Transverse colon (tissue), 4 donors: ENCODE measurements around the gene WNT5A. TPM values are rescaled to one million over a fixed set of nuclear protein-coding genes. Genes with fewer than 3 reads are reported as not detected.

ENCODE experiments used
- DNase-seq: peaks from one replicate; pipeline ENCODE4 v3.0.0-alpha.2; 2019
- H3K27ac ChIP-seq, 4 donors: fragments of 200-600 bp; sonication (generic); 2 replicates each; pipeline ENCODE4 v1.5.1; 2016 to 2018; ENCODE audit warnings: inconsistent platforms in 4 of 4
- H3K27me3 ChIP-seq: fragments of 200-600 bp; sonication (generic); 2 replicates; pipeline ENCODE4 v1.5.1; 2017; ENCODE audit warnings: inconsistent platforms
- H3K36me3 ChIP-seq, 4 donors: fragments of 200-600 bp; sonication (generic); 2 replicates each; pipeline ENCODE4 v1.5.1; 2017 to 2019; ENCODE audit warnings: inconsistent platforms in 4 of 4
- H3K4me1 ChIP-seq, 4 donors: fragments of 200-600 bp; sonication (generic); 2 replicates each; pipeline ENCODE4 v1.5.1; 2017 to 2020; ENCODE audit warnings: inconsistent platforms in 4 of 4
- H3K4me3 ChIP-seq, 4 donors: fragments of 200-600 bp; sonication (generic); 1 replicate in 1 of 4; 2 replicates in 3 of 4; pipeline versions ENCODE4 v1.5.1 to v1.6.1; 2017 to 2019; ENCODE audit warnings: inconsistent platforms in 4 of 4
- H3K9me3 ChIP-seq, 2 donors: fragments of 200-600 bp; sonication (generic); 2 replicates each; pipeline ENCODE4 v1.5.1; 2017 to 2019; ENCODE audit warnings: inconsistent platforms in 2 of 2
- EP300 ChIP-seq: sonication (generic); formaldehyde crosslinking; IDR thresholded peaks from one replicate; pipeline ENCODE4 v1.6.1; 2017; ENCODE audit warnings: antibody characterized with exemption, low read depth
- POLR2A ChIP-seq: fragments of 450-650 bp; IDR thresholded peaks from one replicate; pipeline ENCODE4 v1.6.1; 2016; ENCODE audit warnings: antibody characterized with exemption, mild to moderate bottlenecking, moderate library complexity
- POLR2AphosphoS5 ChIP-seq, 3 donors: sonication (generic); formaldehyde crosslinking; IDR thresholded peaks; one replicate each; pipeline ENCODE4 v1.6.1; 2016; ENCODE audit warnings: antibody characterized with exemption in 3 of 3
- WGBS, 2 donors: methylation state at CpG; one replicate each; pipeline ENCODE4 v1.1.5; 2018; ENCODE audit warnings: low coverage in 1 of 2; 5-methylcytosine and 5-hydroxymethylcytosine counted together
- in situ Hi-C, 4 donors: fragments of 200-750 bp; cut with MboI; loops; one replicate each; pipeline versions ENCODE4 v1.15.0 to v1.15.1; 2017; ENCODE audit warnings: low sequenced_read_pairs in 3 of 4, low pct_ligation_motif_present in 1 of 4, low pct_unique_long_range_greater_than_20kb in 1 of 4
- intact Hi-C: fragments of 100-400 bp; cut with DNase I; formaldehyde crosslinking; loops from one replicate; pipeline ENCODE4 v1.15.1; 2023; ENCODE audit warnings: low total_unique reads
- total RNA-seq, 4 donors: library from RNA; depleted of rRNA; stranded (reverse); fragments of >200 nt; gene quantifications; one replicate each; pipeline ENCODE4 v1.1.0, GENCODE V29; 2016
- TF ChIP-seq, protein P1 (sequence below), 5 experiments: fragments of 200-600 bp in 3 of 5; fragments of 450-650 bp in 2 of 5; sonication (generic) in 3 of 5; IDR thresholded peaks; 1 replicate in 2 of 5; 2 replicates in 3 of 5; pipeline ENCODE4 v1.5.1; 2016 to 2017; ENCODE audit warnings: antibody characterized with exemption in 5 of 5, inconsistent platforms in 3 of 5, mild to moderate bottlenecking in 2 of 5, moderate library complexity in 1 of 5

WNT5A gene
- total RNA-seq, 4 donors from 2014 or later: 2.6 to 15.9 (median 5.5) TPM

DNA sequence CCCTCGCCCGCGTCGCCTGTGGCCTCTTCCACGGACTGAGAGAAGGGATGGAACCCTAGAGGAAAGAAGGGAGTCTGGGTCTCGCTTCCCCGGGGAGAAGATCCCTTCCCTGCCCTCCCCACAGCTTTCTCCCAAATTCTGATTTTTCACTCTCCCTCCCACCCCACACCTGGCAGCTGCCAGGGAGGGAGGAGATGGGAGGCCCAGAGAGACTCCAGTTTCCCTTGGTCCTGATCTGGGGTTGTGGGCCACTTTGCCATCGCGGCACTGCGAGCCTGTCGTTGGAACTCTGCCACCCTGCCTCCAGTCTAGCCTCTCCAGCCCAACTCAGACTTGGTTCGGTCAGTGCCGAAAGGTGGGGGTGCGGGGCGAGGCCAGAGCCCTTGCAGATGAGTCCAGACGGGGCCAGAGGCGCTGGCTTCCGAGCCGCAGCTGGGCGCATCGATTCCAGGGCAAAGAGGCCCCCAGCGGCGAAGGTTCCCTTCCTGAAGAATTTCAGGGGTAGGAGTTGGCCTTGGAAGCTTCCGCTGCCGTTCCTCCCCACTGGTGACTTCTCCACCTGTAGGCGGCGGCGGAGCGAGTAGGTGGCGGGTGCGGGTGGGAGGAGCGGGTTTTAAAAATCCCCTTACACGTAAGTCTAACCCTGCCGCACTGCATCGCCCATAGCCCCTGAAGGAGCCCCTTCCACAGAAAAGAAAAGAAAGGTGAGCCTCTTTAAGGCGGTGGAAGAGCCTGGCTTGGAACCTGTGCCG lies 5.2 kb downstream of the WNT5A start:
- peak overlapping the region in 3 of 4 donors; percentile 21 to 30 (median 28) for H3K4me3 ChIP-seq
- H3K27me3 ChIP-seq: peaks cover 76% of the 10 kb centered on the region
- H3K27ac ChIP-seq: peak overlapping the region; percentile 11 to 47 (median 40)
- WGBS, 2 donors: 19% methylated on average over 30 of the region's 37 CpGs; no CpG with 5 or more reads in 1 of the 2 donors
- no peaks in the 10 kb centered on the region for H3K9me3 ChIP-seq
- intact Hi-C loops (loop anchor here (5.0 to 10.0 kb wide), 2 partner anchors 243 to 770 kb away; no protein-coding TSS in a partner anchor), in situ Hi-C loops (loop anchor here (10.0 to 25.0 kb wide), 7 partner anchors 243 to 780 kb away; no protein-coding TSS in a partner anchor)
- no peaks in the 10 kb centered on the region for H3K36me3 ChIP-seq
- peaks cover 6 to 52% (median 33%) of the 10 kb centered on the region in 4 donors for H3K4me1 ChIP-seq
- DNase-seq: no peak
- TF ChIP-seq POLR2AphosphoS5 (IDR thresholded peaks at IDR 0.05): no peak
- TF ChIP-seq, protein P1, sequence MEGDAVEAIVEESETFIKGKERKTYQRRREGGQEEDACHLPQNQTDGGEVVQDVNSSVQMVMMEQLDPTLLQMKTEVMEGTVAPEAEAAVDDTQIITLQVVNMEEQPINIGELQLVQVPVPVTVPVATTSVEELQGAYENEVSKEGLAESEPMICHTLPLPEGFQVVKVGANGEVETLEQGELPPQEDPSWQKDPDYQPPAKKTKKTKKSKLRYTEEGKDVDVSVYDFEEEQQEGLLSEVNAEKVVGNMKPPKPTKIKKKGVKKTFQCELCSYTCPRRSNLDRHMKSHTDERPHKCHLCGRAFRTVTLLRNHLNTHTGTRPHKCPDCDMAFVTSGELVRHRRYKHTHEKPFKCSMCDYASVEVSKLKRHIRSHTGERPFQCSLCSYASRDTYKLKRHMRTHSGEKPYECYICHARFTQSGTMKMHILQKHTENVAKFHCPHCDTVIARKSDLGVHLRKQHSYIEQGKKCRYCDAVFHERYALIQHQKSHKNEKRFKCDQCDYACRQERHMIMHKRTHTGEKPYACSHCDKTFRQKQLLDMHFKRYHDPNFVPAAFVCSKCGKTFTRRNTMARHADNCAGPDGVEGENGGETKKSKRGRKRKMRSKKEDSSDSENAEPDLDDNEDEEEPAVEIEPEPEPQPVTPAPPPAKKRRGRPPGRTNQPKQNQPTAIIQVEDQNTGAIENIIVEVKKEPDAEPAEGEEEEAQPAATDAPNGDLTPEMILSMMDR (IDR thresholded peaks at IDR 0.05): peak in 1 of 5 experiments; percentile 5

DNA sequence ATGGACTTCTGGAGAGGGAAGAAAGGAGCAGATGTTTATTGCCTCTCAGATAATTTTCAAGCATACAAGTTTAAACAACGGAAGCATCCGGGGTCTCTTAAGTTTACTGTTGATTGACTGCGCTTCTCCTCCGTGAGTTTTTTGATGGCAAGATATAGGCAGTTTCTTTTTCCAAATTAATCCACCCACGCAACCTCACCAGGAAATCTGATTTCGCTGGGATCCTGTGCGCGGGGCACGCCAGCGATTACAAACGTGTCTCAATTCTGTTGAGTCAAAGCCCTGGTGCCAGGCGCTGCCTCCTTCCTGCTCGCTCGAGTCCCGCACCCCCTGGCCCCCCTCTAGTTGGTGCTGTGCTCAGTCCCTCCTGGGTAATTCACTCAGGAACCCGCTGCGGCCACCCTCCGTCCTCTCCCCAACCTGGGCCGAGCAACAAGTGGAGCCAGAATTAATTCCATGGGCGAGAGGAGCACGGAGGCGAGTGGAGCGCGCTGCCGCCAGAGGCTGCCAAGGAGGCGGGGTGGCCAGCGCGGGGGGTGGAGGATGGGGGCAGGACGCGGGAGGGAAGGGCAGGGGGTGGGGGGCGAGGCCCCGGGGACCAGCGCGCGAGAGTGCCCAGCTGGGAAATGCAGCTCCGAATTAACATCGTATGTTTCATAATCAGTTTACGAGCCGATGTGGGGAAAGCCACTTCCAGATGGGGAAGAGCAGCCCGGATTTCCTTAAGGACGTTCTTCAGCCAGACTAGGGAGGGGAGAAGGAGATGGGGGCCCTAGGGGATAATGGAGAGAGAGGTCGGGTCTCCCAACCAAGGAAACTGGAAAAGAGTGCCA lies 6.0 kb downstream of the WNT5A start:
- peak overlapping the region in 3 of 4 donors; percentile 11 to 47 (median 40) for H3K27ac ChIP-seq
- intact Hi-C loops: loop anchor here (5.0 to 10.0 kb wide), 2 partner anchors 244 to 771 kb away; no protein-coding TSS in a partner anchor
- no peaks in the 10 kb centered on the region for H3K36me3 ChIP-seq
- WGBS, 2 donors: 8 to 9% methylated on average over 7 to 27 of the region's 42 CpGs
- H3K27me3 ChIP-seq: peaks cover 68% of the 10 kb centered on the region
- peaks cover 6 to 44% (median 28%) of the 10 kb centered on the region in 4 donors for H3K4me1 ChIP-seq
- H3K4me3 ChIP-seq: peak overlapping the region; percentile 19 to 30 (median 24)
- H3K9me3 ChIP-seq: no peaks in the 10 kb centered on the region
- no peak for DNase-seq
- in situ Hi-C loops: loop anchor here (10.0 to 25.0 kb wide), 7 partner anchors 244 to 781 kb away; no protein-coding TSS in a partner anchor
- TF ChIP-seq POLR2A (no peak), EP300 (no peak), POLR2AphosphoS5 (IDR thresholded peaks at IDR 0.05) (no peak)
- TF ChIP-seq, protein P1 (IDR thresholded peaks at IDR 0.05): no peak

DNA sequence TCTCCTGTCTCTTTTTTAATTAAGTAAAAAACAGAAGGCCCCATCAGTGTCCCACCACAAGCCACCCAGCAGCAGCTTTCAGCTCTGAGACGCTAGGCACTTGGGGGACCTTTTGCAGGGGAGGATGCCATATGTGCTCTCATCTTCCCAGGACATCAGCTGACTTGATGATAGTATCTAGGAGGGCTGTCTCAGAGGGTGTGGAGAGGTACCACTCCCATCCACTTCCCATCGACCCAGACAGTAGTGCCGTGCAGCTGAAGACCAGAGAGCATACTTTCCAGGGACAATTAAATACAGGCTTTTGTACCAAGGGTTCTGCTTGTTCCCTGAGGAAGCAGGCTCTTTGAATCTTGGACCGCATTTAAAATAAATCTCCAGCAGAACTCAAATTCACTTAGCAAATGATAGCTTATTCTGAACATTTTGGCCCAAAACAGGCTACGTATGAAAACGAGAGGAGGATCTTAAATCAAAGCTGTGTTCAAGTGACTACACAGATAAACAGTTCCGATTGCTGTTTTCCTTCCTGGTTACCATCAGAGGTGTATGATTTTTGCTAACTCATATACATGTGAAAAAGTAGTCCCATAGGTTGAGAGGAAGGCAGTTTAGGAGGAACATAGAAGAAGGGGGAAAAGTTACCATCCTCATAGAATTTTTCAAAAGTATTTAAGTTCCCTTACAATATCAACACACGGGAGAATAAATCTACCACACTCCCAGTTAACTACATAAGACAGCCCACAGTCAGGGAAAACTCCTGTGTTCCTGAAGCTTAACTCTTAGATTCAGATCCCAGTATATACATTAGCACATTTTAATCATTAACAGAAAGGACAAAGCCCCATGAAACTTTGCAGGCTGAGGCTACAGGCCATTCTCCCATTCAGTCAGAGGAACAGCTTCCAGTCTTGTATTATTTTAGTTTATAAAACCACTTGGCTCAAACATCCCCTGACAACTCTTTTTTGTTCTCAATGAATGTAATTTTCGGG lies 9.5 kb downstream of the WNT5A start:
- intact Hi-C loops (loop anchor here (10.0 kb wide), 1 partner anchor 417 kb away; no protein-coding TSS in a partner anchor), in situ Hi-C loops (loop anchor here (25.0 kb wide), 4 partner anchors 260 to 785 kb away; no protein-coding TSS in a partner anchor)
- DNase-seq: no peak
- Histone ChIP-seq H3K4me3 (no peak overlapping the region), H3K36me3 (no peaks in the 10 kb centered on the region), H3K9me3 (no peaks in the 10 kb centered on the region), H3K27me3 (peaks cover 36% of the 10 kb centered on the region), H3K27ac (no peak overlapping the region), H3K4me1 (peaks cover 3 to 23% (median 17%) of the 10 kb centered on the region in 4 donors)
- no peak for TF ChIP-seq POLR2AphosphoS5 (IDR thresholded peaks at IDR 0.05)
- TF ChIP-seq POLR2A: no peak
- no peak for TF ChIP-seq EP300
- TF ChIP-seq, protein P1 (IDR thresholded peaks at IDR 0.05): no peak
- 56 to 65% methylated on average over 4 to 9 of the region's 9 CpGs for WGBS, 2 donors
